DOHH2 (cell line): ENCODE measurements around the gene DCLK2.

Experiments
- CTCF ChIP-seq: fragments of 200-600 bp; sonication (generic); IDR thresholded peaks from one replicate; pipeline ENCODE4 v1.5.1; 2014; ENCODE audit warnings: antibody characterized with exemption, mild to moderate bottlenecking, low read depth, low read length; ENCODE audit not compliant: poor library complexity, severe bottlenecking
- EZH2phosphoT487 ChIP-seq: fragments of 200-600 bp; sonication (generic); IDR thresholded peaks from 2 replicates; pipeline ENCODE4 v1.6.1; 2017; ENCODE audit warnings: borderline replicate concordance, mild to moderate bottlenecking, antibody characterized with exemption, low read length, moderate library complexity, mixed read lengths

DNA sequence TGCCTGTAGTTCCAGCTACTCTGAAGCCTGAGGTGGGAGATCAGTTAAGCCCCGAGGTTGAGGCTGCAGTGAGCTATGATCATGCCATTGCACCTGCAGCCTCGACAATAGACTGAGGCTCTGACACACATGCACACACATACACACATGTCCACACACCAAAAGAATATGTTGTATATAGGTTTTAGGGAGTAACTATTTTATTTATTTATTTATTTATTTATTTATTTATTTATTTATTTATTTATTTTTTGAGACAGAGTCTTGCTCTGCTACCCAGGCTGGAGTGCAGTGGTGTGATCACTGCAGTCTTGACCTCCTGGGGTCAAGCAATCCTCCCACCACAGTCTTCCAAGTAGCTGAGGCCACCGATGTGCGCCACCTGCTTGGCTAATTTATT lies 78.3 kb downstream of the DCLK2 start:
- no peak for TF ChIP-seq CTCF
- no peak for TF ChIP-seq EZH2phosphoT487
